Suprapubic skin (tissue), 4 donors: ENCODE results near the gene CACNA2D3.

Experiments used
- EP300 ChIP-seq: sonication (generic); formaldehyde crosslinking; IDR thresholded peaks from one replicate; pipeline ENCODE4 v1.6.1; 2017; ENCODE audit warnings: antibody characterized with exemption
- POLR2A ChIP-seq, 2 donors: fragments of 450-650 bp; IDR thresholded peaks; one replicate each; pipeline ENCODE4 v1.6.1; 2017; ENCODE audit warnings: antibody characterized with exemption in 2 of 2, mild to moderate bottlenecking in 2 of 2, moderate library complexity in 2 of 2
- POLR2AphosphoS5 ChIP-seq, 3 donors: sonication (generic); formaldehyde crosslinking; IDR thresholded peaks; one replicate each; pipeline ENCODE4 v1.6.1; 2017; ENCODE audit warnings: antibody characterized with exemption in 3 of 3
- TF ChIP-seq, protein P1 (sequence below), 2 donors: fragments of 200-600 bp in 1 of 2; fragments of 450-650 bp in 1 of 2; sonication (generic) in 1 of 2; IDR thresholded peaks; one replicate each; pipeline ENCODE4 v1.5.1; 2016 to 2019; ENCODE audit warnings: antibody characterized with exemption in 2 of 2, mild to moderate bottlenecking in 1 of 2, moderate library complexity in 1 of 2

DNA sequence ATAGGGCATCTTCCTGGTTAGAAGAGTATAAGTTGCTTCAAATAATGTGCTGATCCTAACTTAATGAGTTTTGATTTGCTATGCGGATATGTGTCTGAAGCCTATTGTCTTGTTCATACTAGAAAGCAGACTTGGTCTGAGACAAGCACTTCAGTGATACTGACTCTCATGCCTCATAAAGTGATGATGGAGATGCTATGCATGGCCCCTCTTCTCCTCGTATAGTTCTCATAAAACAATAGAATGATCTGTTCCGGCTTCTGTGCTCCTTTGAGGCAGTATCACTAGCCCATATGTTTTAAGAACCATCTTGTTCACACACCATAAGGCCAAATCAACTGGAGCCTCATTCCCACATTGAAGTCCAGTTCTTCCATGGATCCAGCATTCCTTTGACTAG lies 583.4 kb downstream of the CACNA2D3 start:
- TF ChIP-seq POLR2A (IDR thresholded peaks at IDR 0.05) (no peak), POLR2AphosphoS5 (IDR thresholded peaks at IDR 0.05) (no peak), EP300 (no peak)
- TF ChIP-seq, protein P1, sequence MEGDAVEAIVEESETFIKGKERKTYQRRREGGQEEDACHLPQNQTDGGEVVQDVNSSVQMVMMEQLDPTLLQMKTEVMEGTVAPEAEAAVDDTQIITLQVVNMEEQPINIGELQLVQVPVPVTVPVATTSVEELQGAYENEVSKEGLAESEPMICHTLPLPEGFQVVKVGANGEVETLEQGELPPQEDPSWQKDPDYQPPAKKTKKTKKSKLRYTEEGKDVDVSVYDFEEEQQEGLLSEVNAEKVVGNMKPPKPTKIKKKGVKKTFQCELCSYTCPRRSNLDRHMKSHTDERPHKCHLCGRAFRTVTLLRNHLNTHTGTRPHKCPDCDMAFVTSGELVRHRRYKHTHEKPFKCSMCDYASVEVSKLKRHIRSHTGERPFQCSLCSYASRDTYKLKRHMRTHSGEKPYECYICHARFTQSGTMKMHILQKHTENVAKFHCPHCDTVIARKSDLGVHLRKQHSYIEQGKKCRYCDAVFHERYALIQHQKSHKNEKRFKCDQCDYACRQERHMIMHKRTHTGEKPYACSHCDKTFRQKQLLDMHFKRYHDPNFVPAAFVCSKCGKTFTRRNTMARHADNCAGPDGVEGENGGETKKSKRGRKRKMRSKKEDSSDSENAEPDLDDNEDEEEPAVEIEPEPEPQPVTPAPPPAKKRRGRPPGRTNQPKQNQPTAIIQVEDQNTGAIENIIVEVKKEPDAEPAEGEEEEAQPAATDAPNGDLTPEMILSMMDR (IDR thresholded peaks at IDR 0.05), result no peak
